ENCODE data around the gene MCM3AP.
"Not testable (repeated sequence)": the region's sequence is repeated elsewhere in the genome, so short reads cannot be mapped to it uniquely, and the experiment has no call there.

Gene MCM3AP

GRCh38 chr21:46266946-46267345 is 18.5 kb downstream of the MCM3AP start:
- no peak for DNase-seq

GRCh38 chr21:46265736-46266525 is 19.5 kb downstream of the MCM3AP start:
- no peak for DNase-seq

DNA sequence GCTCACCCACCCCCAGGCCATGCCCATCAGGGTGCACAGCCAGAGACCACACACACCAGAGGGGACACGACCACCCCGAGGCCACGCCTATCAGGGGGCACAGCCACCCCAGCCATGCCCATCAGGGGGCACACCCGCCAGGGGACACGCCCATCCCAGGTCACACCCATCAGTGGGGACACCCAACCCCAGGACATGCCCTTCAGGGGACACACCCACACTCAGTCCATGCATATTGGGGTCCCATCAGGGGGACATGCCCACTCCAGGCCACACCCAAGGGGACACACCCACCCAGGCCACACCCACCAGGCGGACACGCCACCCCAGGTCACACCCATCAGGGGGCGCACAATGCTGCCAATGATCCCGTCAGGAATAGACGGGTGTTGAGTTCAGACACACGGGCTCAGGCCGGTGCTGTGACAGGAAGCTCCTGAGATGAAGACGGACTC is 20.7 kb downstream of the MCM3AP start:
- DNase-seq: no peak

- no peak for DNase-seq
Observed at GRCh38 chr21:46264046-46264689, 21.2 kb downstream of the MCM3AP start.

DNA sequence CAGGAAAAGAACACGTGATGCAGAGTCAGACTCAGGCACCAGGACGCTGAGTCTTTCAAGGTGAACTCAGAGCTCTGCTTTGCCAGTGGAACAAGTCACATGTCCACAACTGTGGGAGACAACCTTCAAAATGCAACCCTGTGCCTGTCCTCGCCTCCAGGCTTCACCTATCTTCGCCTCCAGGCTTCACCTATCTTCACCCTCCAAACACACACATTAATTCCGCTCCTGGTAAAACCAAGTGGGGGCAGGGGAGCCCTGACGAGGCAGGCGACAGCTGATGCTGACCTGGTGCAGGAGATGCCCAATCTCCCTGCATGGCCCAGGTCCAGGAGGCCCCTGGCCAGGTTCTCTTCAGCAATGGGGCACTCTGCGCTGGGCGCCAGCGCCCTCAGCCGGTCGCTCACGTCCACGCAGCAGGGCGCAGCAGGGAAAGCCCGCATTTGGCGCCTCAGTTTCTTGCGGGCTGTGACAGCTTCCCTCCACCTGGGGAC is 28.9 kb downstream of the MCM3AP start:
- no peak for DNase-seq

DNA sequence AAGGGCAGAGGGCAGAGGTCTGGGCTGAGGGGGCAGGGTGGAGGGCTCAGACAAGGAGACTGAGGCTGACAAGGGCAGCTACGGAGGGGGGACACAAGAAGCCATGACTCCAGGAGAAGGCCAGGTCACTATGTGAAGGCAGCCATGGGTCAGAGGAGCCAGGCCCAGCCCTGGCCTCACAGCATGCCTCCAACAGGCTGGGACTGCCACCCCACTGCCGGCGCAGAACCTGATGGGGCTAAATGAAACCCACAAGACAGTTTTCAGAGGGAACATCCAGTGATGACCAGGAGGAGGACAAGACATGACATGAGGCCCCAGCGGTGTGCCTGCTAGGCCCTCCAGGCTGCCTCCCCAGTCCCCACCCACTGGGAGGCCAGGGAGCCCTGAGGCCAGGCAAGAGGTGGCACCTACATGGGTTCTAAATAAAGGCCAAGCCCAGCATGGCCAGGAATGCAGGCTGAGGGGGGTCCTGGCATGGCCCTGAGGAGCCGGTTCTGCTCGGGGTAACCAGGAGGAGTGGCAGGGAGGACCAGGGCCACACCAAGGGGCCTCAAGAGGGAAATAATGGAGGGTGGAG is 29.6 kb downstream of the MCM3AP start:
- DNase-seq: no peak

GRCh38 chr21:46255166-46255565 is 30.2 kb downstream of the MCM3AP start:
- no peak for DNase-seq

- no peak for DNase-seq
Observed at GRCh38 chr21:46254208-46254975, 31.0 kb downstream of the MCM3AP start.

GRCh38 chr21:46253610-46254124 is 31.7 kb downstream of the MCM3AP start:
- no peak for DNase-seq

- no peak for DNase-seq
Observed at GRCh38 chr21:46252840-46253239, 32.6 kb downstream of the MCM3AP start.

DNA sequence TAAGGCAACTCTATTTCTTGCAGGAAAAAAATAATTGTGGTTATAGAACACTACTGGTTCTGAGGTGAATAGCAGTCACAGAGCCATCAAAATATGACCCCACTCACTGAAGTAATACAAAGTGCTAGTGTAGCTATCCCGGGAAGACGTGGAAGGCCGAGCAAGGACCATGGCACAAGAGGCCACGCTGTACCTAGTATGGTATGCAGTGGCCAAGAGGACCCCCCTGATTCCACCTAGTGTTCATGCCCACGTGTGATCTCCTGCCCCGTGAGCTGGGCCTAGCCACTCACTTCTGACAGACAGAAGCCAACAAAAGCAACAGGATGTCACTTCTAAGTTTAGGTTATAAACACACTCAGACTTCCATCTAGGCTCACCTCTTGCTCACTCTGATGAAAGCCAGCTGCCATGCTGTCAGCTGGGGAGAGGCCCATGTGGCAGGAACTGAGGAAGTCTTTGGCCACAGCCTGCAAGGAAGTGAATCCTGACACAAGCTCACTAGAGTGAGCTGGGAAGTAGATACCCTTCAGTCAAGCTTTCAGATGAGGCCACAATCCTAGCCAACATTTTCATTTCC is 35.2 kb downstream of the MCM3AP start:
- DNase-seq: no peak

DNA sequence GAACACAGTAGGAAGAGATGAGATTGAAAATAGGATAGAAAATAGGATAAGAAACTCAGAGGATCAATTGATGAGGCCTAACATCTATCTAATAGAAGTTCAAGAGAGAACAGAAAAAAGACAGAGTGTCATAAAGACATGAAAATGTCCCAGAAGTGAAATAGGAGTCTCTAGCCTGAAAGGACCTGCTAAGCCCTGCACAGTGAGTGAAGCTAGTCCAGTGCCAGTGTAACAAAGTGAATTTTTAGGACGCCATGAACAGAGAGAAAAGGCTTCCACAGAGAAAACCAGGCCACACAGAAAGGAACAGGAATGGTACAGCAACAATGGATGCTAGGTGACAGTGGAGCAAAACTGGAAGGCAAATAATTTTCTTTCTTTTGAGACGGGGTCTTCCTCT is 36.6 kb downstream of the MCM3AP start:
- no peak for DNase-seq

- DNase-seq: no peak
Observed at GRCh38 chr21:46248422-46248782, 37.0 kb downstream of the MCM3AP start.

DNA sequence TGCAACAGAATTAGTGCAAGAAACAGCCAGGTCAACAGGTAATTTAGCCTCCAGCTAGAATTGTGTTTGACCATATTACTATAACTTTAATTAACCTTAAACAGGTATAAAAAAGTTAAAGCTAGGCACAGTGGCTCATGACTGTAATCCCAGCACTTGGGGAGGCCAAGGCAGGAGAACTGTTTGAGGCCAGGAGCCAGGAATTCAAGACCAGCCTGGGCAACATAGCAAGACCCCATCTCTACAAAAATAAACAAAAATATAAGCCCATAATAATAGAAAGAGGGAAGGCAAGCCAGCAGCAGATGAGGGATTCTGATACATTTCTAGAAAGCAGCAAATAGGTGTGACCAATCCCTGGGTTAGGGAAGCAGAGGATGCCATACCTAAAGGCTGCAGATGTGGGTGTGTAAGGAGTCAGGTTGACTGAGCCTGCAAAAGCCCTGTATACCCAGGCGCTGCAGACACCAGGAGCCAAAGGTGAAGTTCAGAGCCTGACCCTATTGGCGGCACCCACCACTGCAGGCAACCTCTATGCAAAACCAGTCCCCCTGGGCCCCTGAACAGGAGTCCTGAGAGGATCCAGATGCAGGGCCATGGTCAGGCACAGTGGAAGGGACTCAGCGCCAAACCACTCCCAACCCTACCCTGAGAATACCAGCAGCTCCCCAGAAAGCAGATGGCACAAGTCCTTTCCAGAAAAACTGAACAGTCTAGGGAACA is 37.6 kb downstream of the MCM3AP start:
- DNase-seq: no peak

DNA sequence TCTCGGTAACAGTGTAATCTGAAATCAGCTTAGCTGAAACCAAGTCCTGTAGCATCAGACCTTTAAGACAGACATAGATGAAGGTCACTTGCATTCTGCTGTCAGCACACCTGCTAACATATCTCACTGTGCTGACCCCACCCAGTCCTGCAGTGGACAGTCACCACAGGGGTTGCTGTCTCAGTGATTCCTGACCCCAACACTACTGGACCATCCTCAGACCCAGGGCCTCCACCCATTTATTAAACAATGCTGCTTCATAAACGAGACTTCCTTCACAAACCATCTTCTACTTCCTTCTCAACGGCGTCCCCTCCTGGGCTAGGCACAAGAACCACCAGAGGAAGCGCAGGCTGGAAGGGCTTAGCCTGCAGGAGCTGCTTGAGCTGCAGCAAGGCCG is 39.1 kb downstream of the MCM3AP start:
- DNase-seq: no peak

GRCh38 chr21:46245213-46245915 is 40.0 kb downstream of the MCM3AP start:
- no peak for DNase-seq

DNA sequence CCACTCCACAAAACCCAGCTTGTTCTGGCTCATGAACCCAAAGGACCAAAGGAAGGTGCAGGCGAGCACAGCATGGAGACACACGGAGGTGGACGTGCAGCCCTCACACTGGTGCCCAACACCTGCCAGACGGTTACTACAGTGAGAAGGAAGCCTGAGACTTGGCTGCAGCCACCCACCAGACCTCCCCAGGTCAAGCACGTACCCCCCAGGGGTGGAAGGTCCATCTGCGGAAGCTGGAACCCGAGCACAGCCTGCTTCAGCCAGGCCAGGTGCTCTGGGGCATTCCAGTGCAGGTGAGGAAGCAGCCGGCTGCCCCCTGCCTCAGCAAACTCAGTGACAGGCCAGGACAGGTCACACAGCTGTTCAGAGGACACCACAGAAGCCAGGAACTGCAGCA is 40.8 kb downstream of the MCM3AP start:
- no peak for DNase-seq

DNA sequence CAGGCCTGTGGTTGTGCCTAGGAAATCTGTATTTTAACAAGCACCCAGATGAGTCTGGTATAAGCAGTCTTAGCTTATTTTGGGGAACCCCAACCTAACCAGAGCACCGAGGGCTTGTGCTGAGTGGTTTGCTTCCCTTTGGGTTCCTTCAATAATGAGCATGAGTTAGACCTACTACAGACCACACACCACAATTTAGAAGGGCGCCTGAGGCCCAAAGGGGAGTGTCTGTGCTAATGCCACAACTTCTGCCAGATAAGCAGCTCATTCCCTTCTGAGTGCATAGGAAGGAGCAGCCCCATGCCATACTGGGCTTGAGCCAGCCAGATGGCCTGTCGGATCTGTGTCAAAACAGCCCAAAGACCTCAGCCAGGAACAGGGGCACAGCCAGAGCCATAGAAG is 41.5 kb downstream of the MCM3AP start:
- no peak for DNase-seq

- DNase-seq: no peak
Observed at GRCh38 chr21:46243325-46243724, 42.1 kb downstream of the MCM3AP start.

GRCh38 chr21:46241577-46241976 is 43.8 kb downstream of the MCM3AP start:
- DNase-seq: not testable (repeated sequence)

- DNase-seq: no peak
Observed at GRCh38 chr21:46239817-46240325, 45.5 kb downstream of the MCM3AP start.

Measured in DMS79 (cell line).